Ammon's horn (tissue), 1 donor: ENCODE data around the gene SMARCA4.

Source experiments
- DNase-seq: peaks from one replicate; pipeline ENCODE4 v3.0.0-alpha.2; 2016; ENCODE audit warnings: low spot score

The SMARCA4 gene

DNA sequence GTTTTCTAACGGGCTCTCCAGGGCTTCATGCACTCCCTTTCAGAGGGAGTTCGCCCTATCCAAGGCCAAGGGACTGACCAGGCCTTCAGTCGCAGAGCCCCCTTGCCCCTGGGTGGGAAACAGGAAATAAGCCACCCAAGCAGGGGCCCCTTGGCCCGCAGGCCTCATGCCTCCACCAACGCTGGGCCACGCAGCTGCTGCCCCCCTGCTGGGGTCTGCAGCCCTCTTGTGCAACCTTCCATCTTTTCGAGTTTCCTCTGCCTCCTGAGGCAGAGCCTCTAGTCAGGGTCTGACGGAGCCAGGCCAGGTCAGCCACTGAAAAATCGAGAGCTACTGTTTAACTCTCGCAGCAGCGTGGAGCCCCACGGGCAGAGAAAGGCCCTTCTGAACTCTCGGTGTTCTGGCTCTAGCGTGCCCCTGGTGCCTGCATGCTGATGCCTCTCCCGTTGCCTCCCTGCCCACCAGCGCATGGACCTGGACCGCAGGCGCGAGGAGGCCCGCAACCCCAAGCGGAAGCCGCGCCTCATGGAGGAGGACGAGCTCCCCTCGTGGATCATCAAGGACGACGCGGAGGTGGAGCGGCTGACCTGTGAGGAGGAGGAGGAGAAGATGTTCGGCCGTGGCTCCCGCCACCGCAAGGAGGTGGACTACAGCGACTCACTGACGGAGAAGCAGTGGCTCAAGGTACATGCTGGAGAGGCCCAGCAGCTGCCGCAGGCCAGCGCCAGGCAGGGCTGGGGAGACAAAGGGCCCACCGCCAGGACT lies 73.8 kb downstream of the SMARCA4 start:
- DNase-seq, result no peak

DNA sequence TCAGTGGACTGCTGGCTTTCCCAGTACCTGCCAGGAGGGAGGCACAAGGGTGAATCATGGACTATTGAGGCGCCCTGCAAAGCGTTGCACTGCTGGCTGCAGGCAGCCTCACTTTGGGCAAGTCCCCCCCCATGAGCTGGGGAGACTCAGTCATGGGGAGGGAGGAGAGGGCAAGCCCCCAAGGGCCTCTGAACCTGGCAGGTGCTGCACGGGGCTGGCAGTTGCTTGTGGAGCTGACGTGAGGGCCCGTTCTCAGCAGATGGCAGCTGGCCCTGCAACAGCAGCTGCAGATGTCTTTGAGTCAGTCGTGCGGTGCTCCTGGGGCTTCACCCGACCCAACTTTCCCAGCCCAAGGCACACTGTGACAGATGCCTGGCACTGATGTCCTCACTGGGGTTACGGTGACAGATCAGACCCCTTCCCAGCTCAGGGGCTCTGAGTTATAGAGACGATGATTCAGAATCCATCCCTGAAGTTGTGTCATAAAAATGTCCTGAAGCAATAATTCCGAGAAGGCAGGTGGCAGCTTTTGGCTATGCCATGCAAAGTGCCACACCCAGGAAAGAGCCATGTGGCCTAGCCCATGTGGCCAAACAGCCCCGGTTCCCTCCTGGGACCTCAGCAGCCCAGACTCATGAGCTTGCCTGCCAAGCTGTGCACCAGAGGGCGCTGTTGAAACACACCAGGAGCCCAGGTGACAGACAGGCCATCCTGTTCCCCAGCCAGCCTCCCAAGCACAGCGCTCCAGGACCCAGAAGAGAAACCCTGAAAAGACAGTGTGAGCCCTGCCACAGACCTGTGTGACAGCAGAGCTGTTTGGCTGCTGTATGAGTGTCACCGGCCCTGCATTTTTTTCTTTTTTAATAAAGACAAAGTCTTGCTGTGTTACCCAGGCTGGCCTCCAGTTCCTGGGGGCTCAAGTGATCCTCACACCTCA lies 74.9 kb downstream of the SMARCA4 start:
- peak; percentile 90 for DNase-seq

DNA sequence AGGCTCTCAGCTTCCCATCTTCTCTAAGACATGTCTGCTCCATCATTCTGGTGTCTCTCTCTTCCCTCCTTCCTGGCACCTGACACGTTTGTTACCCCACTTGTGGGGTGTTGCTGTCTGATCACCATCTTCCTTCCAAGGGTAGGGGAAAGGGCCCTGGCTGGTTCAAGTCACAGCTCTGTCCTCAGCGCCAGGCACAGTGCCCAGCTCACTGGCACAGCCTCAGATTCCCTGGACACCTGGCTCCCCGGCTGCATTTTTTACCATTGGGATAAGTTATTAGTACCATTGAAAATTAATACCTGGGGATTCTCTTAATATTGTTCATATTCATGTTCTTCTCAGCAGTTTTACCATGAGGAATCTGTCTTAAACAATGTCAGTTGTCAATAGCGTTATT lies 77.7 kb downstream of the SMARCA4 start:
- DNase-seq, result no peak

DNA sequence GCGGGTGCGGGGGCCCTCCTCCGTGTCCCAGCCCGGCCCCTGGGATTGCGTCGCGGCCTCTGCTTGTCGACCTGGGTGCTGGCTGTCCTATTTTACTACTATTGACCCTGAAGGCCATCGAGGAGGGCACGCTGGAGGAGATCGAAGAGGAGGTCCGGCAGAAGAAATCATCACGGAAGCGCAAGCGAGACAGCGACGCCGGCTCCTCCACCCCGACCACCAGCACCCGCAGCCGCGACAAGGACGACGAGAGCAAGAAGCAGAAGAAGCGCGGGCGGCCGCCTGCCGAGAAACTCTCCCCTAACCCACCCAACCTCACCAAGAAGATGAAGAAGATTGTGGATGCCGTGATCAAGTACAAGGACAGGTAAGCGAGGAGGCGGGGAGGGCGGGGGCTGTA lies 80.4 kb downstream of the SMARCA4 start:
- no peak for DNase-seq

DNA sequence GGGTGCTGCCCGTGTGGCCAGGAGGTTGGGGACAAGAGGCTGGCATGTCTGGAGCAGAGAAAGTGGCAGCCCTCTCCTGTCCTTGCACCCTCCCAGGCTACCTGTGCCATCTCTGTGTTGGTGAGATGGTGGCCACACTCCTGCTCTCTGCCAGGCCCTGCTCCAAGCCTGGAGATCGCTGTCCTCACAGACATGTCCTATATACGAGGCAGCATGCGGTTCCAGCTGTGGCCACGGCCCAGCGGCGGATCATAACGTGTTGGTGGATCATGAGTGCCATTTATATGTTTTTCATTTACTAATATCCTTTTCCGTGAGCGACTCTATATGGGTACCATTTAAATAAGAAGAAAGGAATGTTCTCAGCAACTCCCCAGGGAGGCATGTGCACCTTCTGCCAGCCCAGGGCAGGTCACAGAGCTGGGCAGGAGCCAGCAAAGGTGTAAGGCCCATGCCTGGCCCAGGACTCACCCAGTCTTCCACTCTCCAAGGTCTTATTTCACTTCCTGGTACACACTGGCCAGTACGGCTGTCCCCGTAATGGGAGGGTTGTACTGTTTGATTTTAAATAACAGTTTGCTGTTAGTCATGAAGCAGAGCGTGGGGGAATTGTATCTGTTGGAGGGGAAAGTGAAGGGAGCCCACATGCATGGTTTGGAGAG lies 81.3 kb downstream of the SMARCA4 start:
- peak; percentile 41 for DNase-seq

DNA sequence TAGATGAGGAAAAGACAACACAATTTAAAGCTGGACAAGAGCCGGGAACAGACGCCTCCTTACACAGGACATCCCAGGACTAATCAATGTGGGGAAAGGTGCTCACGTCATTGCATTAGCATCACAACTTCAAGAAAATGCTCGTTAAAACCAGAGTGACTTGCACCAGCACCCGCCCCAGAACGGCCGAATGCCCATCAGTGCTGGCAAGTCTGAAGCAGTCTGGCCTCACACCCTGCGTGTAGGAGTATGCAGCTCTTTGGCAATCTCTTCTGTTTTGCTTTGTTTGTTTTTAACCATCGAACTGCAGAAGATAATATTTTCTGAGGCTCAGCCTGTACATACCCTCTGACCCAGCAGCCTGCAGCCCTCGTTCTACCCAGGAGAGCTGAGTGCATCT lies 83.6 kb downstream of the SMARCA4 start:
- DNase-seq, result no peak

DNA sequence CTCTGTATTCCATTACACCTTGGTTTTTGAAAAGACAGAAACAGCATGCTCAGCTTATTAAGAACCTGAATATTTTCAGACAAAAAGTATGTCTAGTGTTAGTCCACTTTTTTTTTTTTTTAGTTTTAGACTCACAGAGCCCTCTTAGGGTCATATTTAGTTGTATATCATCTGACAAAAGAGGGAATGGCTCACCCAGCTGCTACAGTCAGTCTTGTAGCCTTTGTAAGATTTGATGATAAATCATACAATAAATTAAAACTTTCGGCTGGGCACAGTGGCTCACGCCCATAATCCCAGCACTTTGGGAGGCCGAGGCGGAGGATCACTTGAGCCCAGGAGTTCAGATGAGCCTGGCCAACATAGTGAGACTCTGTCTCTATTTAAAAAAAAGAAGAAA lies 84.7 kb downstream of the SMARCA4 start:
- no peak for DNase-seq

DNA sequence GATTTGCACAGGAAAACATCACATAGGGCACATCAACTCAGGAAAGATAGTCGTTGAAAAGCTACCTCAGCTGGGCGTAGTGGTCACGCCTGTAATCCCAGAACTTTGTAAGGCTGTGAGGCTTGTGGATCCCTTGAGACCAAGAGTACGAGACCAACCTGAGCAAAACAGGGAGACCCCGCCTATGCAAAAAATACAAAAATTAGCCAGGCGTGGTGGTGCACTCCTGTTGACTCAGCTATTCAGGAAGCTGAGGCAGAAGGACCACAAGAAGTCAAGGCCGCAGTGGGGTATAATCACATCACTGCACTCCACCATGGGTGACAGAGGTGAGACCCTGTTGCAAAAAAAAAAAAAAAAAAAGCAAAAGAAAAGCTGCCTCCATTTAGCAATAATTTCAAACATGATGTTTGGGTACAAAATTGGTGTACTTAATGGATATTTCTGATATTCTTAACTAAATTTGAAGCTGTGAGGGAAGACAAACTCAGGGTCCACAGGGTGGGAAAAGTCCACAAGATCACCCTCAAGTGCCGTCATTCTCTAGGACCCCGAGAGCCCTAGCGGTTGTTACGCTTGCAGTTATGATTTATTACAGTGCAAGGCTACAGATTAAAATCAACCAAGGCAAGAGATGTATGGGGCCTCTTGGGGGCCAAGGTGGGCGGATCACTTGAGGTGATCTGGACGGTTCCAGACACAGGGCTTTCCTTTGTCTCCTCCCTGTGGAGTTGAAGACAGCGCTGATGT lies 86.0 kb downstream of the SMARCA4 start:
- DNase-seq, result no peak

DNA sequence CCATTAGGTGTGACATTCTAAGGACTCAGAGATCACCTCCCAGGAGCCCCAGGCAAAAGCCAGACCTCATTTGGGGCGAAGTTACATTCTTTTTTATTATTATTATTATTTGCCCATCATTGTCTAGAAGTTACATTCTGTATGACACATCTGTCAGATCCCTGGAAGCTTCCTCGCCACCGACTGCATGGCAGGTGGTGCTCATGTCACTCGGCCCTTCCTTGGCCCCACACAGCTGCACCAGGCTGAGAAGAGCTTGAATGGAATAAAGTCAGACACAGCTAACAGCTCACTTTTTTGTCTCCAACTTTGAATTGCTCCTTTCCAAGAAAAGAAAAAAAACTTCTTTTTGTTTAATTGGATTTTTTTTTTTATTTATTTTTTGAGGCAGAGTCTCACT lies 87.0 kb downstream of the SMARCA4 start:
- DNase-seq, result no peak

DNA sequence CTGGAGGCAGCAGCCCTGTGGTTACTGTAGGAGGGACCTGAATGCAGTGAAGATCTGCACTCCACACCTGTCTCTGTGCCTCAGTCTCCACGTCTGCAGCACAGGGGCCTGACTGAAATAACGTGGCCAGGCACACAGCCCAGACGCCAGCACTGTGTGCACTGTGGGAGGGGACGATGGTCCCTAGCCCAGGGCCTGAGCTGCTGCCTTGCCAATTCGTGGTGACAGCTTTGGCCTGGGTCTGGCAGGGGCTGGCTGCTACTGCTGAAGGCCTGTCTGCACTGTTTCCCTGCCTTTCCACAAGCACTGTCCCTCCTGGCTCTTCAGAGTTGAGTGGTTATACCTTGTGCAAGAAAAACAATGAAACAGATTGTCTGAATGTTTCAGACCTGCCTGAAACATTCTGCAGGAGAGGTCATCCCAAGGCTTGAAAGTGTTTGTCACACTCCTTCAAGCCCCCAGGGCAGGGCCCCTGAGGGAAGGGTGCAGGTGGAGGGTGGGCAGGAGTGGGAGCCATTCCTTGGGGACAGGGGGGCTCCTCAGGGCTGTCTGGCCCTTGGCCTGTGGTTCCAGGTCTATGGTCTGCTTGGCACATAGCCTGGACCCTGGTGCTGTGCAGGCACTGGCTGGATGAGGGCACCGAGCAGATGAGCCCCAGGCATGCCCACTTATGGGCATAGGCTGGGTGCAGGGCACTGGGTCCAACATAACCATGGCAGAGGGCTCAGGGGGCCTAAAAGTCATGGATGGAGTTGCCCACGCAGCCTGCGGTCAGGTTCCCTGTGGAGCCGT lies 89.7 kb downstream of the SMARCA4 start:
- DNase-seq, result no peak

DNA sequence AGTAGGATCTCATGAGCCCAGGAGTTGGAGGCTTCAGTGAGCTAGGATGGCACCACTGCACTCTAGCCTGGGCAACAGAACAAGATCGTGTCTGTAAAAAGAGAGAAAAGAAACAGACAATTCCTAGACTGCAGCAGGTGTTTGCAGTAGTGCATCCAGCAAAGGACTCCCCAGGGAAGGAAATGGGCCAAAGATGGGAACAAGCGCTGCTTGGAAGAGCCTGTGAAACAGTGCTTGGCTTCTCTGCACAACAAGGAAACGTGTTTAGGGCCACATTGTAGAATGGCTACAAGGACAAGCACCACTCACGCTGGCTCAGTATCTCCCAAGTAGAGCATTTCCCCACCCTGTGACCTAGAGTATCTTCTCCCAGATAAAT lies 93.0 kb downstream of the SMARCA4 start:
- no peak for DNase-seq

DNA sequence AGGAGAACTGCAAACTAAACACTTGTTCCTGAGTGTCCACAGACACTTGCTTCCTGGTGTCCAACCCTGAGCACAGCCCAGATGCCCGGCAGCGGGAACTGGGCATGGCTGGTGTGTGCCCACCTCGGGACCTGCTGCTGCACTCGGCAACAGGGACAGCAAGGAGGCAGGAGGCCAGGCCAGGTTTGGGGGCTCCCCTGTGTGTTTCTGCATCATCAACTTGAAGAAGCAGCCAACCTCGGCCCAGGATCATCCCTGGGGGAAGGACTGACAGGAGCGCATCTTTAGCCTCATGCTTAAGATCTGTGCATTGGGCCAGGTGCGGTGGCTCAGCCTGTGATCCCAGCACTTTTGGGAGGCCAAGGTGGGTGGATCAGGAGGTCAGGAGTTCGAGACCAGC lies 93.4 kb downstream of the SMARCA4 start:
- DNase-seq, result no peak

DNA sequence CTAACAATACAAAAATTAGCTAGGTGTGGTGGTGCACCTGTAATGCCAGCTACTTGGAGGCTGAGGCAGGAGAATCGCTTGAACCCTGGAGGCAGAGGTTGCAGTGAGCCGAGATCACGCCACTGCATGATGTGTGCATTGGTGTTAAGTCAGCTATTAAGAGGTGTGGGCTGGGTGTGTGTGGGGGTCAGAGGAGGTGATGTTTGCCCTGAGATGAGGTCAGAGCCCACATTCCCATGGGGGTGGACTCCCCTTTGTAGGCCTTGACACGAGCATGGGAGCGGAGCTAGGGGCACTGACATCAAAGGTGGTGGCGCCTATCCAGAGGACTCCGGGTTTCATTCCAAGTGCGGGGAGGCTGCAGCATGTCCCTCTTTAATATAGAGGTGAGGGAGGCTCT lies 93.8 kb downstream of the SMARCA4 start:
- DNase-seq, result no peak

DNA sequence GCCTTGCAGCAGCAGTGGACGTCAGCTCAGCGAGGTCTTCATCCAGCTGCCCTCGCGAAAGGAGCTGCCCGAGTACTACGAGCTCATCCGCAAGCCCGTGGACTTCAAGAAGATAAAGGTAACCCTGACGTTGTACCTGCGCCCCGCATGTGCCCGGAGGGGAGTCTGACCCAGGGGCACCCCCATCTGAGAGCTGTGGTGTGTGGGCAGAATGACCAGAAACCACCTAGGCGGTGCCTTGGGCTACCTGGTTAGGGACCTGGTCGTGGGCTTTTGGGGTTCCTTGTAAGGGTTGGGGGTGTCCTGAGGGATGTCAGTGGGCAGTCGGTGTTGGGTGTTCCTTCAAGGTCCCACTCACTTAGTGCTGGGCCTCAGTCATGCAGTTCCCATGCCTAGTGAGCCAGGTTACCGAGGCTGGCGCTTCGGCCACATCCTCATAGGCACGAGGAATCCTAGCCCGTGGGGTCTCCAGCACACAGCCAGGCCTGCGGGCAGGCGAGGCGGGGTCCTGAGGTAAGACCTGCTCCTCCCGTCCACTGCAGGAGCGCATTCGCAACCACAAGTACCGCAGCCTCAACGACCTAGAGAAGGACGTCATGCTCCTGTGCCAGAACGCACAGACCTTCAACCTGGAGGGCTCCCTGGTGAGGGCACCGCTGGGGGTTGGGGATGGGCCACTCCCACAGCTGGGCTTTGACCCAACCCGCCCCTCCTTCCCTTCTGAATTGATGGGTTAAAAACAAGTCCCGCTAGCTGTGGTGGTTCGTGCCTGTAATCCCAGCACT lies 97.6 kb downstream of the SMARCA4 start:
- no peak for DNase-seq

DNA sequence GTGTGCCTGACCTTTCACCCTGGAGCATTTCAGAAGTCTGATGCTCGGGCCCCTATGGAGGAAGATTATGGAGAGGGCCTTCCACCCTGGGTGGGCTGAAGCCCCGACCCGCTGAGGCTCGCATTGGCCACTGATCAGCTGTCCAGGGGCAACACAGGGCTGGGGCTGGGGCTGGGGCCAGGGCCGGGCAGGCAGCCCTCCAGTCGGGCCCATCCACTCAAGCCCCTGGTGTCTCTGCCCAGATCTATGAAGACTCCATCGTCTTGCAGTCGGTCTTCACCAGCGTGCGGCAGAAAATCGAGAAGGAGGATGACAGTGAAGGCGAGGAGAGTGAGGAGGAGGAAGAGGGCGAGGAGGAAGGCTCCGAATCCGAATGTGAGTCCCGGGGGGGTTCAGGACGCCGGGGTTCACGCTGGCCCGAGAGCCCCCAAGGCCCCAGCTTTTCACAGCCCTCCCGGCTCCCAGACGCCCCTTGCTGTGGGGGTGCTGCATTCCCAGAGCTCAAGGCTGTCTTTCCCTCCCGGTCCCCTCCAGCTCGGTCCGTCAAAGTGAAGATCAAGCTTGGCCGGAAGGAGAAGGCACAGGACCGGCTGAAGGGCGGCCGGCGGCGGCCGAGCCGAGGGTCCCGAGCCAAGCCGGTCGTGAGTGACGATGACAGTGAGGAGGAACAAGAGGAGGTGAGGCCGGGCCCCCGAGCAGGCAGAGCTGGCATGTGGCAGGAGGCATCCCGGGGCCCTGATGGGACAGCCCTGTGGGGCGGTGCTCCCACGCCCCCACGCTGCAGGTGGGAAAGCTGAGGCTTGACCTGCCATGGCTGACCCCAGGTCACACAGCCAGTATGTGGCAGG lies 98.9 kb downstream of the SMARCA4 start:
- DNase-seq, result no peak

DNA sequence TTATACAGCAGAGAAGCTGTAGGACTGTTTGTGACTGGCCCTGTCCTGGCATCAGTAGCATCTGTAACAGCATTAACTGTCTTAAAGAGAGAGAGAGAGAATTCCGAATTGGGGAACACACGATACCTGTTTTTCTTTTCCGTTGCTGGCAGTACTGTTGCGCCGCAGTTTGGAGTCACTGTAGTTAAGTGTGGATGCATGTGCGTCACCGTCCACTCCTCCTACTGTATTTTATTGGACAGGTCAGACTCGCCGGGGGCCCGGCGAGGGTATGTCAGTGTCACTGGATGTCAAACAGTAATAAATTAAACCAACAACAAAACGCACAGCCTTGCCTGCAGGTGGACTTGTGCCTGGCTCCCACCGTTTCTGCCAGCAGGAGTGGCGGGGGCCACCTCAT lies 101.1 kb downstream of the SMARCA4 start:
- no peak for DNase-seq

DNA sequence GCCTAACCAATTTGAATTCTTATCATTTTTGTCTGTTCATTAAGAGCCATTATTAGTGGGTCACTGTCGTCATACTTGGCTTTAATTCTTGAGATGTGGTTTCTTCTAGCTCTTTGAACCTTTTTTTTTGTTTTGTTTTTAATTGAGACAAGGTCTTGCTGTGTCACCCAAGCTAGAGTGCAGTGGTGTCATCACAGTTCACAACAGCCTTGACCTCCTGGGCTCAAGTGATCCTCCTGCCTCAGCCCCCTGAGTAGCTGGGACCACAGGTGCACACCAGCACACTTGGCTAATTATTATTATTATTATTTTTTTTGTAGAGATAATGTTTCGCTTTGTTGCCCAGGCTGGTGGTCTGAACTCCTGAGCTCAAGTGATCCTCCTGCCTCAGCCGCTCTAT lies 102.6 kb downstream of the SMARCA4 start:
- no peak for DNase-seq

DNA sequence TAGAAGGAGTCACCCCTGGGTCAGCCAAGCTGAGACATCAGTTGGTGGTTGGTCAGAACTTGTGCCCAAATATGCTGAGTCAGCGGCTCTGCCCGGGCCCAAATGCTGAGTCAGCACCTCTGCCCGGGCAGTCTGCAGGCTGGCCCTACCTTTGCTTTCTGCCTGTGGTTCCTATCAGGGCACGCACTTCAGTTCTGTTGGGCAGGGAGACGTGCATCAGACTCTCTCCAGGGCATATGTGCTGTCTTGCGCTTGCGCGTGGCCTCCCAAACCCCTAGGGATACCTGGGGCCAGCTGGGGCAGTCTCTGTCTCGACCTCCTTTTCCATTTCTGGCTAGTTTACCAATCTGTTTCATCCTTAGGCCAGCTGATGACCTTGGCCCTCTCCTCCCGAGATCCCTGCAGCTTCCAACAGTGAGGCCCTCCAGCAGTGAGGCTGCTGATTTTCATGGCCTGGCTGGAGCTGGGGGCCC lies 104.0 kb downstream of the SMARCA4 start:
- no peak for DNase-seq

DNA sequence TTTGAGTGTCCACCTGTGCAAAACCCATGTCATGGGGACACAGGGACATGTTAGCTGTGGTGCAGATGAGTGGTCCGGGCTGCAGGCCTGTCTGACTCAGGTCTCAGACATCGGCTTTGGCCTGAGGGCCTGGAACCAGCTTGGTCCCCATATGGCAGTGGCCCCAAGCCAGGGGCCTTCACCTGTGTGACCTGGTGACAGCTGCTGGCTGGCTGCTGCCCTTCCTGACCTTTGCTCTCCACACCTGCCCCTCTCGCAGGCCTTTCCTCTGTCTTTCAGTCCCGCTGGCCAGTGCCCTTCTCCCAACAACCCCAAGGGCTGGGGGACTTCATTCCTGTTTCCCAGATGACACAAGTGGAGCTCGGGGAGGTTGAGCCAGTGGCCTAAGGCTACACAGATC lies 105.5 kb downstream of the SMARCA4 start:
- DNase-seq, result no peak
